GM19238 (cell line): ENCODE measurements around the gene CELSR3.

Experiments used
- DNase-seq: peaks from one replicate; pipeline ENCODE4 v3.0.0; 2011; ENCODE audit warnings: low spot score; ENCODE audit not compliant: insufficient read length

CELSR3 gene

GRCh38 chr3:48661501-48662144 lies 1.1 kb downstream of the CELSR3 start:
- DNase-seq: peak; percentile 88

DNA sequence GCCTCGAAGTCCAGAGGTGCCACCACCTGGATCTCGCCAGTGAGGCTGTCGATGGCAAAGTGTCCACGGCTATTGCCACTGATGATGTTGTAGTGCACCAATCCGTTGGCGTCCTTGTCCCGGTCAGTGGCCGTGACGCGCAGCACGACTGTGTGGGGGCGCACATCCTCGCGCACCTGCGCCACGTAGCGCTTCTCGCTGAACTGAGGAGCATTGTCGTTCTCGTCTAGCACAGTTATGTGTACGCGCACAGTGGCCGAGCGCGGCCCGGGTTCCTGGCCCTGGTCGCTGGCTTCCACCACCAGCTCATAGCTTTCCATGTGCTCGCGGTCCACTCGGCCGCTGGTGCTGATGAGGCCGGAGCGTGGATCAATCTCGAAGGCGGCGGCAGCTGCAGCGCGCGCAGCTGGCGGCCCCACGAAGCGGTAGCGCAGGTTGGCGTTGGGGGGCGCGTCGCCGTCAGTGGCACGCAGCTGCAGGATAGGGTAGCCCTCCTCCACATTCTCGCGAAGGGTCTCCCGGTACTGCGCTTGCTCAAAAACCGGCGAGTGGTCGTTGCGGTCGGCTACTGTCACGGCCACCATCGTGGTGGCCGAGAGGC lies 1.8 kb downstream of the CELSR3 start:
- DNase-seq: no peak

GRCh38 chr3:48656841-48657281 lies 5.8 kb downstream of the CELSR3 start:
- no peak for DNase-seq

GRCh38 chr3:48656061-48656840 lies 6.4 kb downstream of the CELSR3 start:
- peak; percentile 87 for DNase-seq

DNA sequence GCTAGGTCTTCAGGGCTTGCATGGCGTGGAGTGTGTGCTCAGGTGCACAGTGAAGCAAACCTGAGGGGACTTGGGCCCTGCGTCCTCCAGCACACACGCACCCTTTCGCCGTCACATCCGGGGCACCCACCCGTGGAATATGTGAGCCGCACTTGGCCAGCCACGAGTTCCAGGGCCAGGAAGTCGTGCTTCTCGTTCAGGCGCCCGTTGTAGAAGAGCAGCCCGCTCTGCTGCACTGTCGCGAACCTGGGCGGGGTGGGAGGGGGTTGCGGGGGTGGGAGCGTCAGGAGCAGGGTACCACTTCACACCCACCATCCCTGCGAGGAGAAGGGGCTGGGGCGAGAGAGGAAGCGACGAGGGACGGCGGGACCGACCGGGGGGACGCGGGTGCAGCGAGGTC lies 7.1 kb downstream of the CELSR3 start:
- DNase-seq: no peak

DNA sequence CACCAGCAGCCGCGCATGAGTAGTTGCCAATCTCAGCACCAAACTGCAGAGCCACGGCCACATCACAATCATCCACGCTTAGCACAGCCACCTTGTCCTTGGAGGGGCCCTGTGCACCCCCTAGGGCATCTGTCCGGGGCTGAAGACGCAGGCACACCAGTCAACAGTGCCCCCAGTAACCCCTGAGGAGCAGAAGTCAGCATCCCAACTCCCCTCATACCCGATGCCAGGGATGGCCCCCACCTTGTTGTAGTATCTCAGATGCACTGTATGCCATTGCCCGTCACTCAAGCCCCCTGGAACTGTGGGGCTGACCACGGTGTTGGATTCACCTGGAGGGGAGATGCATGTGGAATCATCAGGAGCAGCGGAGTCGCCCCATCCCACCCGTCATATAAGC lies 7.6 kb downstream of the CELSR3 start:
- no peak for DNase-seq

- no peak for DNase-seq
Measured at GRCh38 chr3:48652923-48653715, 9.6 kb downstream of the CELSR3 start.

DNA sequence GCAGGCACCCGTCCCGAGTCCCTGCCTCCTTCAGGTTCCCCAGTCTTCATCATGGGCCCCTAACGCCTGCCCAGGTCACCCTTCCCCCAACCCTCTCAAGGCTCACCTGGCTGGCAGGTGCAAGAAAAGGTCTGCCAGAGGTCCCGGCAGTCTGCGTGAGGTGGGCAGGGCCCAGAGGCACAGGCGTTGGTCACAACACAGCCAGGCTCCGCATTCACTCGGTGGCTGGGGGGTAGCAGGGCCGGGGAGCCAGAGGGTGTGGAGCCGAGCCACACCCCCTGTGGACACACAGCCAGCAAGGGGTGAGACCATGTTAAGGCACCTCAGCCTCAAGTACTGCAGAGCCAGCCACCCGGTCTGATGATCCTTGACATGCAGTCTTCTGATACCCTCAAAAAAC lies 10.9 kb downstream of the CELSR3 start:
- DNase-seq: no peak

DNA sequence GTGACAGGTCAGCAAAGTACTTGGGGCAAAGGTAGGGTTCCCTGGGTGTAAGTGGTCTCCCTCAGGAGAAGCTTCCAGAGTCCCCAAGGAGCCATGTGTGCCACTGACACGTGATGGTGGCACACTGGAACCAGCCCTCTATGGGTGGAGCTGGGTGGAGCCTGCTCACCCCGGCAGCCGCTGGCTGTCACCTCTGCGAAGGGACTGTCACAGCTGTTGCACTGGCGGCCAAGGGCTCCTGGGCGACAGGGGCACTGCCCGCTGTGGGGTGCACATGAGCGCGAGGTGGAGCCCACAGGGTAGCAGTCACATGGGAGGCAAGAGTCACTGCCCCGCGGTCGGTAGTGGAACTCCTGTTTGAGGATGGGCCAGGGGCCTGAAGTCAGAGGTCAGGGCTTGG lies 12.0 kb downstream of the CELSR3 start:
- DNase-seq: no peak

- no peak for DNase-seq
Measured at GRCh38 chr3:48648188-48648850, 14.4 kb downstream of the CELSR3 start.

- no peak for DNase-seq
Measured at GRCh38 chr3:48647714-48648113, 15.0 kb downstream of the CELSR3 start.

GRCh38 chr3:48644898-48645760 lies 17.6 kb downstream of the CELSR3 start:
- DNase-seq: no peak

DNA sequence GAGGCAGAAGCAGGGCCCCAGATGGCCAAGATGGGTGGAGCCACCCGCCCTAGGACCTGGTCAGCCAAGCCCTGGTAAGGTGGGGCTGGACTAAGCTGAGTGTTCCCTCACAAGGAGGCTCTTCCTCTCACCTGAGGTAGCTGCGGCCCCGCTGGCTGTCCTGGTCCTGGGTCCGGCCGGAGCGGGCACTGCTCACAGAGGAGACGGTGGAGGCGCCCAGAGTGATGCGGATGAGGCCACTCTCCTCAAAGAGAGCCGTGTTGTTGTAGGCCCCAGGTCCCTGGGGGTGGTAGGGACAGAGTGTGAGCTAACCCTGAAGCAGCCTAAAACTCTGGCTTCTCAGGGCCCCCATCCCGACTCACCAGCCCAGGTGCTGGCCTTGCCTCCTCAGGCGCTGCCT lies 20.1 kb downstream of the CELSR3 start:
- DNase-seq: no peak

- no peak for DNase-seq
Measured at GRCh38 chr3:48641396-48641795, 21.3 kb downstream of the CELSR3 start.

GRCh38 chr3:48639944-48640606 lies 22.6 kb downstream of the CELSR3 start:
- DNase-seq: no peak

- no peak for DNase-seq
Measured at GRCh38 chr3:48637305-48637704, 25.4 kb downstream of the CELSR3 start.

DNA sequence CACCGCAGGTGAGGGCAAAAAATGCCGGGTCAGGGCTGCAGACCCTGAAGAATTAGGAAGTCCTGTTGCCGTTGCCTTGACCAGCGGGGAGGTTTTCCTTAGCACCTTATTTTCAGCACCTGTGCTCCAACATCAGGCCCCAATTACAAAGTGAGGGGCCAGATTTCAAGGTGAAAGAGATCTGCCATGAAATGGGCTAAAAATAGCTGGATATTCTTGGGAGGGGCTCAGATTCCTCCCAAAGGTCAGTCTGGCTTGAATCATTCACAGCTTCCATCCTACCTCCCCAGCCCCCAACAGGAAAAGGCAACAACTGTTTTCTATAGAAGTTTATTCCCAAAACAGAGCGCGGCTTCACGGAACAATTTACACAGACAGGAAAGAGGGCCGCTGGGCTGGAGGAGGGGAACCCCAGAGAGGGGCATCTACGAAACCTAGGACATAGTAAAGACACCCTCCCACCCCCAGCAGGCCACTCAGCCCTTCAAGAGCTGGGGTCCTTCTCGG lies 26.5 kb downstream of the CELSR3 start:
- DNase-seq: no peak

GRCh38 chr3:48635222-48636021 lies 27.3 kb downstream of the CELSR3 start, which contains the start of gene SLC26A6:
Gene SLC26A6 (minus strand): TSS chr3:48635461. CDS start chr3:48635393, 68 bp downstream.
- DNase-seq: peak; percentile 100
